NCI-H2171 (cell line): Measurements from ENCODE around the gene PCSK6.

ENCODE experiments used
- DNase-seq: peaks from one replicate; lab custom pipeline; 2025; lab: John Stamatoyannopoulos, UW

The PCSK6 gene

DNA sequence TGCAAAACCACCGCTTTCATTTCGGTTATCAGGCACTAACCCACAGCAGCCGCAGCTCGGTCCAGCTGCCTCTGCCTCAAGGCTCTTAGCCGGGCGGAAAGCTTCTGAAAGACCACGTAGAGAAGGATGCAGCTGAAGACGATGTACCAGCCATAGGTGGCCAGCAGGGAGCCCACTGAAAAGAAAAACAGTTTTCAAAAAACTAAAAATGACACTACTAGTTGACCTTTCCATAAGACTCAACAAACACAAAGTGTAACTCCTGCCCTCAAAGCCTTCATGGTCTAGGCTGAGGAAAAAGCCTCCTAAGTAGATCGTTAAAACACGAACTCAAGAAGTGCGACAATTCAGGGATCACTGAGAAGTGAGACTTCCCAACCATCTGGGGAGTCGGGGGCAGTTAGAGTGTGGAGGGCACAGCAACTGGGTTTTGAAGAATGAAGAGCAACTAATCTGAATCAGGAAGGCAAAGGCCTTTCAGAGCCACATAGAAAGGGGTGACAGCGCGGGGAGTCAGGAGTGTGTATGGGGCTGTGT lies 212.9 kb downstream of the PCSK6 start:
- no peak for DNase-seq

- DNase-seq = no peak
Observed at GRCh38 chr15:101275018-101275417, 214.5 kb downstream of the PCSK6 start.

DNA sequence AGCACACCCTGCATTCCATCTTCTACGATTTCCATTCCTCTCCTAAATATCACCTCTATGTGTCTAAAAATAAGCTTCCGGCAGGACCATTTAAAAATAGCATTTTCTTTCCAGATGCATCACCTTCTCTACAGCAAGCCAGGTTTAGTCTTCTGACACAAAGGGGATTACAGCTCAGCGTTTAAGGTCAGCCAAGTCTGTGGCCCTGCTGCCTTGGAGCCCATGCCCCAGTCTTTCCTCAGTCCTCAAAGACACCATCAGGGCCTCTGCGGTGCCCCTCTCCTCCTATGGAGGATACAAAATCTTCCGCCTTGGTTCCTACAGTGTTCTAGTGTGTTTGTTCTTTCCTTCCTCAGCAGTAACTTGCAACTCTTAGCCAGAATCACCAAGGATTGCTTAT lies 216.0 kb downstream of the PCSK6 start:
- DNase-seq = no peak

GRCh38 chr15:101272584-101272983 lies 216.9 kb downstream of the PCSK6 start:
- no peak for DNase-seq

GRCh38 chr15:101269479-101270223 lies 219.9 kb downstream of the PCSK6 start:
- DNase-seq = no peak

GRCh38 chr15:101267320-101268104 lies 222.0 kb downstream of the PCSK6 start:
- DNase-seq = no peak

DNA sequence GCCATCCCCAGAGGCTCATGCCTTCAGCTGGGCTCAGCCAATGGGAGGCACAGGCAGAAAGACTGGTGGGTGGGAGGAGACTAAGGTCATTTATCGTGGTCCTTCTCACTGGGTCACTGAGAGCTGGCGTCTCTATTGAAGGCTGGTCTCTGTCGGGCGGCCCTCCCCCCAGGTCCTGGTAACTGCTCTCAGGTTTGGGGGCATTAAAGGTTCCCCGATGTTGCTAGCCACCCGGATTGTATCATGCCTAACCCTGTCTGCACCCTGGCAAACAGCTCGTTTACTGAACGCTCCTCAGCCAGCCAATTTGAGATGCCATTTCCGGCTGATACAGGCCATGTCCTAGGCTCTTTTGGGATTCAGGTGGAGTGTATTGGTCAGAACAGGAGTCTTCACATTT lies 222.7 kb downstream of the PCSK6 start:
- no peak for DNase-seq

DNA sequence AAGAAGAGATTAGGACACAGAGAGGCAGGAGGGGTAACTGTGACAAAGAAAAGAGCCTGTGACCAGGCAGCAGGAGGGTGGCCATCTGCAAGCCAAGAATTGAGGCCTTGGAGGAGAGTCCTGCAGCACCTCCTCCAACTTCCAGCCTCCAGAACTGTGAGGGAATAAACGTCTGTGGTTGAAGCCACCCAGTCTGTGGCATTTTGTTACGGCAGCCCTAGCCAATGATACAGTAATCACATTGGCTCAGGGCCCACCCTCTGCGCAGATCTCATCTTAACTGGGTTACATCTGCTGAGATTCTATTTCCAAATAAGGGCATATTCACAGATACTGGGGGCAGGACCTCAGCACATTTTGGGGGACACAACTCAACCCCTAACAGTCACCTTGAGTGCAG lies 223.5 kb downstream of the PCSK6 start:
- no peak for DNase-seq

- no peak for DNase-seq
Observed at GRCh38 chr15:101264911-101265641, 224.4 kb downstream of the PCSK6 start.

DNA sequence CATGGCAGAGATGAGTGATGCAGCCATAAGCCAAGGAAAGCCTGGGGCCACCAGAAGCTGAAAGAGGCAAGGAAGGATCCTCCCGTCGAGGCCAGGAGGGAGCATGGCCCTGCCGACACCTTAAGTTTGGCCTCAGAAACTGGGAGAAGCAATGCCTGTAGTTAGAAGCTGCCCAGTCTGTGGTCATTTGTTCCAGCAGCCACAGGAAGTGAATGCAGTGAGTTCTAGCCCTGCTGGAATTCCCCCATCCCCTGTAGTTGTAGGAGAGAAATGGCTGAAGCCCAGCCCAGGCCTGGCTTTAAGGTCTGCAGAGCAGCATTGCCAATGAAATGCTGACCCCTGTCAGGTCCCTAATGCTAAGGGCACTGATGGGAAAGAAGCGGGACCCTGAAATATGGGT lies 225.5 kb downstream of the PCSK6 start:
- DNase-seq = no peak

DNA sequence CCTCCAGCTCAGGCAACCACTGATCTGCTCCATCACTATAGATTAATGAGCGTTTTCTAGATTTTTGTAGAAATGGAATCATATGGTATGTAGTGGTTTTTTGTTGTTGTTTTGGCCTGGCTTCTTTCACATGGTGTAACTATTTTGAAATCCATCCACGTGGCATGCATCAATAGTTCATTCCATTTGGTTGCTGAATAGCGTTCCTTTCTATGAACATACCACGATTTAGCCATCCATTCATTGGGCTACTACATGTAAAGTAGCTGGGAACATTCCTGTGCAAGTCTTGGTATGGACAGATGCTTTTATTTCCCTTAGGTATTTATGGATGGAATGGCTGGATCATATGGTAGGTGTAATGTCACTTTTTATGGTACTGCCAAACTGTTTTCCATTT lies 227.0 kb downstream of the PCSK6 start:
- no peak for DNase-seq

- DNase-seq = peak; percentile 67
Observed at GRCh38 chr15:101258238-101259144, 231.0 kb downstream of the PCSK6 start.

DNA sequence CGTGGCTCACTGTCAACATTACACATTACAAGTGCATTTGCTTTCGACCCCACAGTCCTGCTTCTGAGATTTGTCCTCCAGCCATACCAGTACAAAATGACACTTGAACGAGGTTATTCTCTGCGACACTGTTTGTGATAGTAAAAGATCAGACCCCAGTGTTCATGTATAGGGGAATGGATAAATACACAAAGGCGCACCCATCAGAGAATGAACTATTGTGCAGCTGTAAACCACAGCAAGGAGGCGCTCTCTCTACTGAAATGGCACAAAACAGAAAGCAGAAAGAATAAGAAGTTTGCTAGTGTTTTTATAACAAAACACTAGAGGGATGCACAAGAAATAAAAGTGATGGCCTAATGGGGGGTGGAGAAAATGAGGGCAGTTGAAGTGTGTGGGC lies 232.8 kb downstream of the PCSK6 start:
- no peak for DNase-seq

DNA sequence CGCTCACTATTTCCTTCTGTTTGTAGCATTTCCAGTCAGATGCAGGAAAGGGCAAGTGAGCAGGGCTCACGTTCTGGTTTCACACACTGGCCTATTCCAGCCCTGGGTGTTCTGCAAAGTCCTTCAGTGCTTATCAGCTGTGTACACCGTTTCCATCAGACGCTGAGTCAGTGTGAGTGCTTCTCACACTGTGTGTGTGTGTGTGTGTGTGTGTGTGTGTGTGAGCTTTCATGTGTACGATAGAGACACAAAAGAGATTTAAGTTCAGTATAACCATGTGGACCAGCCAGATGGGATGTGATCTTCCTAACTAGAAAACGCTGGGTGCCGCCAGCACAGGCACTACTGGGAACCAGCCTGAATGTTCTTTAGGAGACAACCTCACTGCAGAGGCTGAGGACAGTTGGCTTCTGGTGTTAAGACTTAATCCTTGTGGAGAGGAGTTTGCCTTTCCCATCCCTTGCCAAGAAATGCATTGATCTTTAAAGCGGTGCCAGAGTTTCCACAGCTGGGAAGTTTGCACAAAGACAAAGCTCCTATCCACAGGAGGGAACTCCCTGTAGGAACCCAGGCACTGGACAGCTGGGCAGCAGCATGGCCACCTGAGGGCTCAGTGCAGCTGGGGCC lies 233.8 kb downstream of the PCSK6 start:
- peak; percentile 7 for DNase-seq

DNA sequence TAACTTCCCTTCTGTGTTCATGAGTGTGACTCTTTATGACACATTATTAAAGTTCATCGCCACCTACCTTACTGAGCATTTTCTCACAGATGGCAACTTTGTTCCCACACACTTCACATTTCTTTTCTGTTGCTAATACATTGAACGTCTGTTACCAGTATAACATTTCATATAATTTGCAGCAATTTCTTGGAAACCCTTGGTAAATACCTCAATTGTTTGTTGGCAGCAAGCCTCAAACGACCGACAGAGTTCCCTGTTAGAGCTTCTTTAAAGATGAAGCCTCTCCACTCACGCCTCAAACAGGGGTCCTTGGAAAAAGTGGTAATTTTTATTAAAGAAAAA lies 234.5 kb downstream of the PCSK6 start:
- peak; percentile 21 for DNase-seq

- no peak for DNase-seq
Observed at GRCh38 chr15:101254157-101255050, 235.1 kb downstream of the PCSK6 start.
